Pancreas (tissue), 10 donors: ENCODE data around the gene POLR3C. TPM values are rescaled to one million over a fixed set of nuclear protein-coding genes. Genes with fewer than 3 reads are reported as not detected.

ENCODE experiments used
- ATAC-seq, 4 donors: fragments of 200-7000 bp; cut with Tn5 transposase; one replicate each; pipeline versions ENCODE4 v1.8.0 to v1.9.1; 2020; ENCODE audit warnings: mild to moderate bottlenecking in 4 of 4, moderate library complexity in 4 of 4
- DNase-seq, 6 donors: peaks; one replicate each; pipeline ENCODE4 v3.0.0-alpha.2; 2020
- FAIRE-seq: peaks from 2 replicates; lab custom pipeline; 2012; peaks lifted over from hg19 to GRCh38; lab: Jason Lieb, UNC
- H3K27ac ChIP-seq, 4 donors: fragments of 200-600 bp; sonication (generic); 1 replicate in 3 of 4; 2 replicates in 1 of 4; pipeline versions ENCODE4 v1.5.0 to v1.8.0; 2020
- H3K27me3 ChIP-seq, 4 donors: fragments of 200-600 bp; one replicate each; pipeline ENCODE4 v1.8.0; 2021
- H3K36me3 ChIP-seq, 3 donors: fragments of 200-600 bp; sonication (generic) in 1 of 3; one replicate each; pipeline versions ENCODE4 v1.5.0 to v1.8.0; 2020 to 2021
- H3K4me1 ChIP-seq, 3 donors: fragments of 200-600 bp; one replicate each; pipeline ENCODE4 v1.8.0; 2021
- H3K4me3 ChIP-seq, 4 donors: fragments of 200-600 bp; sonication (generic) in 2 of 4; one replicate each; pipeline versions ENCODE4 v1.5.0 to v1.8.0; 2020 to 2021
- H3K9me3 ChIP-seq, 4 donors: fragments of 200-600 bp; one replicate each; pipeline ENCODE4 v1.8.0; 2021
- WGBS, 2 donors: extraction: QIAGEN DNeasy Blood & Tissue Kit; methylation state at CpG; one replicate each; pipeline ENCODE4 v1.1.7; 2013; 5-methylcytosine and 5-hydroxymethylcytosine counted together
- intact Hi-C, 3 donors: fragments of 100-400 bp; cut with DNase I; formaldehyde crosslinking; loops; one replicate each; pipeline versions ENCODE4 v1.11.1 to v1.14.2; 2022
- polyA plus RNA-seq, 2 donors: library from polyadenylated mRNA; stranded (reverse); fragments of 200-250 nt; gene quantifications; one replicate each; pipeline ENCODE4 v1.2.3, GENCODE V29; 2013
- total RNA-seq, 6 donors: library from RNA; stranded (reverse); fragmentation: NEBNext Ultra II Directional in 4 of 6; extraction: Animal tissue kit (Norgen Biotek cat#: 25700) in 4 of 6; gene quantifications; one replicate each; pipeline versions ENCODE4 v1.2.1 to v1.2.4, GENCODE V29; 2021 to 2023
- TF ChIP-seq, protein P1 (sequence below), 4 donors: fragments of 200-600 bp; sonication (generic) in 3 of 4; IDR thresholded peaks; one replicate each; pipeline versions ENCODE4 v1.5.0 to v1.8.0; 2021; ENCODE audit warnings: antibody characterized with exemption in 4 of 4
- donor health status: healthy with polysubstance abuse.
- donor health status: DM: no; HTN: no; CAD: no; lungs with moderate emphysema.
- donor health status: DM: no; HTN: no; CAD: no.
- donor health status: control.
- donor health status: control.
- donor health status: Bipolar disorder and iron deficiency.
- donor health status: DM: yes; HTN: yes; CAD: no.
- donor health status: DM: no; HTN: no; CAD: no.
- donor health status: DM: no; HTN: no; CAD: no.
- donor health status: DM: yes; HTN: yes; CAD: no.

Gene POLR3C
- total and polyA plus RNA-seq, 8 donors = 7.6 to 16.2 (median 14.1) TPM

DNA sequence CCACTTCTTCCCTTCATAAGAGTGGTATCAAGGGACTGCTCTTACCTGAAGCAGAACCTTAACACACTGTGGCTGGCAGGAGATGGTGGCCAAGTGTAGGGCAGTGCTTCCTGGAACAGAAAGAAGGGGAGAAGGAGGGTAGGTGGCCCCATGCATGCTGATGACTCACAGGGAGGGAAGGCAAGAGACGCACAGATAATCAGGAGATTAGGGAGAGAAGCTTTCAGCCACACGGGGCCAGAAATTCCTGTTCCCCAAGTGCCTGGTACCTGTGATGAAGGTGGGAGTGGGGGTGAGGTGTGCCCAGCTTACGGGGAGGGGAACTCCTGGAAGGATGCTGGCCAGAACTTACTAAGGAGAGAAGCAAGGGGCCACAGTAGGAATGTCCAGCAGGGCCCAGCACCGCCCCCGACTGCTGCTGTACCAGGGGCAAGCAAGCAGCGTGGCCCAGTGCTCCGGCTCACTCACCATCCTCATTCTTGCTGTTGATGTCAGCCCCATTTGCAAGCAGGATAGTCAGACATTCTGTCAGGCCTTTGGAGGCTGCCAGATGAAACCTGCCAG, 54.0 kb downstream of the POLR3C start:
- TF ChIP-seq, protein P1, sequence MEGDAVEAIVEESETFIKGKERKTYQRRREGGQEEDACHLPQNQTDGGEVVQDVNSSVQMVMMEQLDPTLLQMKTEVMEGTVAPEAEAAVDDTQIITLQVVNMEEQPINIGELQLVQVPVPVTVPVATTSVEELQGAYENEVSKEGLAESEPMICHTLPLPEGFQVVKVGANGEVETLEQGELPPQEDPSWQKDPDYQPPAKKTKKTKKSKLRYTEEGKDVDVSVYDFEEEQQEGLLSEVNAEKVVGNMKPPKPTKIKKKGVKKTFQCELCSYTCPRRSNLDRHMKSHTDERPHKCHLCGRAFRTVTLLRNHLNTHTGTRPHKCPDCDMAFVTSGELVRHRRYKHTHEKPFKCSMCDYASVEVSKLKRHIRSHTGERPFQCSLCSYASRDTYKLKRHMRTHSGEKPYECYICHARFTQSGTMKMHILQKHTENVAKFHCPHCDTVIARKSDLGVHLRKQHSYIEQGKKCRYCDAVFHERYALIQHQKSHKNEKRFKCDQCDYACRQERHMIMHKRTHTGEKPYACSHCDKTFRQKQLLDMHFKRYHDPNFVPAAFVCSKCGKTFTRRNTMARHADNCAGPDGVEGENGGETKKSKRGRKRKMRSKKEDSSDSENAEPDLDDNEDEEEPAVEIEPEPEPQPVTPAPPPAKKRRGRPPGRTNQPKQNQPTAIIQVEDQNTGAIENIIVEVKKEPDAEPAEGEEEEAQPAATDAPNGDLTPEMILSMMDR (IDR thresholded peaks at IDR 0.05) = no peak
- intact Hi-C loops = no loop called here
- no peak overlapping the region for H3K4me3 ChIP-seq
- no peaks in the 10 kb centered on the region for H3K36me3 ChIP-seq
- 76 to 84% methylated on average over 7 of the region's 7 CpGs for WGBS, 2 donors
- H3K9me3 ChIP-seq = no peaks in the 10 kb centered on the region
- H3K4me1 ChIP-seq = no peaks in the 10 kb centered on the region
- ATAC-seq = peak in 2 of 4 donors; percentile 11 to 24
- H3K27me3 ChIP-seq = no peaks in the 10 kb centered on the region
- FAIRE-seq = no peak
- no peak for DNase-seq
- H3K27ac ChIP-seq = no peak overlapping the region

DNA sequence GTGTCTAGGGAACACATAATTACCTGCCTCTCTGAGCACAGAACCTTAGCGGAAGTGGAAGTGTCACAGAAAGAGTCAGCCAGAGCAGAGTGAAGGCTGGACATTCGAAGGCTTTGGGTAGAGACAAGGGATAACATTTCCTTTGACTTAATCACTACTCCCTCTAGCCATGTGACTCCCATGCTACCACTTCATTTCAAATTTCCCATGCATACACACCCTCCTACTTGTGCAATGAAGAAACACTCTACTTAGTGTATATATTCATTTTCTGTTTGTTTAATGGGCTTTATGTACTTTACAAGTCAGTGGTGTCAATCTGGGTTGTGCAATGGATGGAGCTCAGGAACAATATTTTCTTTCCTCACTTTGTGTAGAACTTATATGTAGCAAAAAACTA, 54.7 kb downstream of the POLR3C start:
- no peak overlapping the region for H3K27ac ChIP-seq
- 66 to 80% methylated on average over 2 of the region's 2 CpGs for WGBS, 2 donors
- TF ChIP-seq, protein P1 (IDR thresholded peaks at IDR 0.05) = no peak
- H3K9me3 ChIP-seq = no peaks in the 10 kb centered on the region
- no peaks in the 10 kb centered on the region for H3K36me3 ChIP-seq
- H3K4me1 ChIP-seq = no peaks in the 10 kb centered on the region
- FAIRE-seq = no peak
- H3K27me3 ChIP-seq = no peaks in the 10 kb centered on the region
- no peak overlapping the region for H3K4me3 ChIP-seq
- no peak for DNase-seq
- ATAC-seq = no peak
- intact Hi-C loops = no loop called here

DNA sequence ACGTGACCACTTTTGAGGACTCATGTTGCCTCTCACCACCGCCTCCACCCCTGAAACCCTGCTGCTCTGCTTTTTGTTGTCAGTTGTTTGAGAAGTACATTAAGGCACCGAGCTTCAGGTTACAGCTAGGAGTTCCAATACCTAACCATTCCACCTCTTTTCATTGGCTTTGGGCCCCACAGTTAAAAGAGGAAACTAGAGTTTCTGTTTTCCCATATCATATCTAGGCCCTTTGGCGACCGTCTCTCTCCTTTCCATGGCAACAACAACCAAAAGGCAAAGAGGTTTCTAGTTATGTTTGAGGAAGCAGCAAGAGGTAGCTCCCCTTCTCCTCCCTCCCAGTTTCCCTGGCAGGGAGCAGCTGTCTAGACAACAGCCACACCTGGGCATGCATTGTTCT, 55.8 kb downstream of the POLR3C start:
- intact Hi-C loops = no loop called here
- Histone ChIP-seq H3K36me3 (no peaks in the 10 kb centered on the region), H3K27me3 (no peaks in the 10 kb centered on the region), H3K4me3 (no peak overlapping the region), H3K9me3 (no peaks in the 10 kb centered on the region), H3K4me1 (no peaks in the 10 kb centered on the region), H3K27ac (no peak overlapping the region)
- WGBS, 2 donors = 51 to 58% methylated on average over 5 of the region's 5 CpGs
- DNase-seq = no peak
- no peak for FAIRE-seq
- TF ChIP-seq, protein P1 (IDR thresholded peaks at IDR 0.05) = no peak
- ATAC-seq = peak in 1 of 4 donors; percentile 21

DNA sequence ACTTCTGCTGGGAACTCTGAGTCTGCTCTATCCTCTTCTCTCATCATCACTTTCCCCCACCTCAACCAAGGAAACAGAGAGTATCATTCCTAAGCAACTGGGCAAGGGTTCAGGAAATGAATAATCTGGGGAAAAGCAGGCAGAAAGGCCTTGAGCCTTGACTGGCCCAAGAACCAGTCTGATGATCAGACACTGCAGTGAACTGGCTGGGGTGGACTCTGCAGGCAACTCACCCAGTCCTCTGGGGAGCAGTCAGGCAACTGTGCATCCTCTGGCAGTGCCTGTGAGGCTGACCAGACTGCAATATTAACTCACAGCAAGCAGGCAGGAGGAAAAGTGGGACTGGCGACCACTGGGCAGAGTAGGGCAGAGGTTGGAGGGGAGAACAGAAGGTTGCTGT, 60.7 kb downstream of the POLR3C start:
- intact Hi-C loops = no loop called here
- Histone ChIP-seq H3K9me3 (no peaks in the 10 kb centered on the region), H3K4me3 (no peak overlapping the region), H3K36me3 (no peaks in the 10 kb centered on the region), H3K4me1 (no peaks in the 10 kb centered on the region), H3K27me3 (no peaks in the 10 kb centered on the region), H3K27ac (no peak overlapping the region)
- DNase-seq = no peak
- ATAC-seq = no peak
- TF ChIP-seq, protein P1 (IDR thresholded peaks at IDR 0.05) = no peak
- FAIRE-seq = no peak
- 91 to 95% methylated on average over 1 of the region's 1 CpG for whole genome bisulfite sequencing, 2 donors

DNA sequence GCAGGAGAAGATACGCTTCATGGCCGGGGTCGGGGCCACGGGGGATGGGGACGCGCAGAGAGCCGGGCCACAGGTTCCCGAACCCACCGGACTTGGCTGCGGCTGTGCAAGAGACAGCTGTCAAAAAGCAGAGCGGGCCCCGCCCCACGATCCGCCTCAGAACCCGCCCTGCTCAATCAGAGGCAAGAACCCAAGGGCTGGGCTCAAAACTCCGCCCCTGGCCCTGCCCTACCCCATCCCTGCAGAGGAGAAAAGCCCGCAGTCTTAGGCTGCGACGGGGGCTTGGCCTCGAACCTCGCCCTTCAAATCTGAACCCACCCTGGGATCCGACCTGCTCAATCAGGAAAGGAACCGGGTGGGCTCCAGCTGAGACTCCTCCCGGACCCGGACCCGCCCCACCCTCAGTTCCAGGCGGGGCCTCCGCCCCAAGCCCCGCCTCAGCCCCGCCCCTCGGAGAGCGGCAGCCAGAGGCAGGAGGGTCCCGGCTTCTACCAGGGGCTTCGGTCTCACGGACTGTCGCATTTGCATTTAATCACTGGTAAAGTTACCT, 61.8 kb downstream of the POLR3C start, which contains the start of gene ANKRD35:
ANKRD35 (minus strand) TSS at position 129 of the 550 bp plus-strand sequence; CDS start at position 21, 108 bp downstream.
- H3K27me3 ChIP-seq = no peaks in the 10 kb centered on the region
- peaks cover 0 to 3% (median 3%) of the 10 kb centered on the region in 3 donors for H3K4me1 ChIP-seq
- peak within 1 kb of the TSS; percentile 50 to 69 (median 55) for H3K4me3 ChIP-seq
- no peaks in the 10 kb centered on the region for H3K9me3 ChIP-seq
- DNase-seq = peak; percentile 71 to 93 (median 80)
- TF ChIP-seq, protein P1 (IDR thresholded peaks at IDR 0.05) = no peak
- peak; percentile 90 to 96 (median 96) for ATAC-seq
- FAIRE-seq = no peak
- no peaks in the 10 kb centered on the region for H3K36me3 ChIP-seq
- H3K27ac ChIP-seq = no peak within 1 kb of the TSS
- intact Hi-C loops = no loop called here
- WGBS, 2 donors = 0 to 1% methylated on average over 32 to 36 of the region's 36 CpGs
